IMR-90 (cell line): ENCODE data around the gene OR6X1. TPM values are rescaled to one million over a fixed set of nuclear protein-coding genes. Genes with fewer than 3 reads are reported as not detected.

Experiments
- ATAC-seq: fragments of 200-7000 bp; cut with Tn5 transposase; 2 replicates; pipeline ENCODE4 v1.9.1; 2020; ENCODE audit warnings: low read depth, mild to moderate bottlenecking, moderate library complexity
- BruUV-seq: library from RNA; stranded (reverse); fragments of 400-500 nt; replicated peaks from 2 replicates; lab custom pipeline; 2021; lab: Mats Ljungman, UMichigan
- CTCF ChIA-PET: fragments of 300-600 bp; formaldehyde crosslinking; extraction: SDS; loops from one replicate; lab custom pipeline; 2021; ENCODE audit warnings: antibody characterized with exemption; lab: Yijun Ruan, JAX
- POLR2A ChIA-PET: fragments of 300-600 bp; sonication (Branson Sonifier 250); formaldehyde crosslinking; loops from one replicate; lab custom pipeline; 2022; ENCODE audit warnings: antibody characterized with exemption; ENCODE audit not compliant: unreplicated experiment; lab: Charles Lee
- DNase-seq: peaks from one replicate; pipeline ENCODE4 v3.0.0; 2013
- H2AFZ ChIP-seq: replicated peaks from 2 replicates; pipeline ENCODE3; 2013; ENCODE audit warnings: low read length, mild to moderate bottlenecking; ENCODE audit not compliant: poor library complexity
- H2AK5ac ChIP-seq: 2 replicates; pipeline ENCODE4 v1.6.1; 2013; ENCODE audit warnings: low read depth, low read length, inconsistent platforms
- H2AK9ac ChIP-seq: replicated peaks from 2 replicates; pipeline ENCODE3; 2013; ENCODE audit warnings: mild to moderate bottlenecking, low read depth, low read length, moderate library complexity; ENCODE audit not compliant: poor library complexity
- H2BK120ac ChIP-seq: 2 replicates; pipeline ENCODE4 v1.6.1; 2013; ENCODE audit warnings: low read depth, low read length, inconsistent platforms
- H2BK15ac ChIP-seq: 3 replicates; pipeline ENCODE4 v1.6.1; 2013; ENCODE audit warnings: low read depth, low read length, inconsistent platforms
- H2BK20ac ChIP-seq: 2 replicates; pipeline ENCODE4 v1.6.1; 2013; ENCODE audit warnings: low read depth, mild to moderate bottlenecking, inconsistent platforms, low read length, moderate library complexity
- H2BK5ac ChIP-seq: 2 replicates; pipeline ENCODE4 v1.6.1; 2013; ENCODE audit warnings: mild to moderate bottlenecking, low read depth, low read length, inconsistent platforms; ENCODE audit not compliant: poor library complexity, severe bottlenecking
- H3K14ac ChIP-seq: replicated peaks from 2 replicates; pipeline ENCODE4 v1.6.1; 2013; ENCODE audit warnings: low read depth, low read length, inconsistent platforms
- H3K18ac ChIP-seq: 2 replicates; pipeline ENCODE4 v1.6.1; 2013; ENCODE audit warnings: low read depth, low read length, control low read depth
- H3K23ac ChIP-seq: 2 replicates; pipeline ENCODE4 v1.6.1; 2013; ENCODE audit warnings: low read depth, low read length, inconsistent platforms
- H3K27ac ChIP-seq: 2 replicates; pipeline ENCODE4 v1.5.1; 2013; ENCODE audit warnings: mild to moderate bottlenecking, control low read depth, low read length; ENCODE audit not compliant: insufficient read depth
- H3K27me3 ChIP-seq: 2 replicates; pipeline ENCODE4 v1.6.1; 2013; ENCODE audit warnings: low read length; ENCODE audit not compliant: control insufficient read depth, insufficient read depth
- H3K36me3 ChIP-seq: 2 replicates; pipeline ENCODE4 v1.6.1; 2013; ENCODE audit warnings: low read length, mixed read lengths; ENCODE audit not compliant: control insufficient read depth, insufficient read depth
- H3K4ac ChIP-seq: 2 replicates; pipeline ENCODE4 v1.6.1; 2013; ENCODE audit warnings: low read depth, low read length, inconsistent platforms
- H3K4me1 ChIP-seq: 2 replicates; pipeline ENCODE4 v1.6.1; 2013; ENCODE audit warnings: low read length, mixed read lengths; ENCODE audit not compliant: control insufficient read depth, insufficient read depth
- H3K4me2 ChIP-seq: 2 replicates; pipeline ENCODE4 v1.6.1; 2013; ENCODE audit warnings: low read depth, mild to moderate bottlenecking, control low read depth, low read length, moderate library complexity
- H3K4me3 ChIP-seq: 2 replicates; pipeline ENCODE4 v1.5.1; 2013; ENCODE audit warnings: low read depth, mild to moderate bottlenecking, control low read depth, low read length, moderate library complexity; ENCODE audit not compliant: insufficient read depth
- H3K56ac ChIP-seq: 2 replicates; pipeline ENCODE4 v1.6.1; 2013; ENCODE audit warnings: low read length, inconsistent platforms; ENCODE audit not compliant: insufficient read depth; ENCODE audit errors: extremely low read depth
- H3K79me1 ChIP-seq, 2 experiments: 2 replicates each; pipeline ENCODE4 v1.6.1; 2013; ENCODE audit warnings: low read length in 2 of 2, inconsistent platforms in 1 of 2, low read depth in 1 of 2
- H3K9ac ChIP-seq: 2 replicates; pipeline ENCODE4 v1.6.1; 2013; ENCODE audit warnings: low read depth, low read length, control low read depth
- H3K9me1 ChIP-seq: 2 replicates; pipeline ENCODE4 v1.6.1; 2013; ENCODE audit warnings: low read length, inconsistent platforms; ENCODE audit not compliant: insufficient read depth
- H3K9me3 ChIP-seq: 2 replicates; pipeline ENCODE4 v1.6.1; 2013; ENCODE audit warnings: low read length; ENCODE audit not compliant: control insufficient read depth, insufficient read depth
- H4K20me1 ChIP-seq: 2 replicates; pipeline ENCODE4 v1.6.1; 2013; ENCODE audit warnings: low read length, inconsistent platforms; ENCODE audit not compliant: insufficient read depth
- H4K5ac ChIP-seq: 2 replicates; pipeline ENCODE4 v1.6.1; 2013; ENCODE audit warnings: mild to moderate bottlenecking, low read depth, low read length, control low read depth
- H4K8ac ChIP-seq, 2 experiments: 2 replicates each; pipeline ENCODE4 v1.6.1; 2013; ENCODE audit warnings: low read depth in 2 of 2, low read length in 2 of 2, control low read depth in 1 of 2, inconsistent platforms in 1 of 2
- H4K91ac ChIP-seq: 2 replicates; pipeline ENCODE4 v1.6.1; 2013; ENCODE audit warnings: low read depth, low read length, inconsistent platforms; ENCODE audit not compliant: insufficient read depth
- BHLHE40 ChIP-seq: fragments of 150-350 bp; IDR thresholded peaks from 2 replicates; pipeline ENCODE4 v1.6.1; 2016; ENCODE audit warnings: mild to moderate bottlenecking, low read depth, low read length
- CEBPB ChIP-seq: IDR thresholded peaks from 2 replicates; pipeline ENCODE4 v1.6.1; 2012; ENCODE audit warnings: low read depth, low read length, improper control_type of control experiment
- CHD1 ChIP-seq: IDR thresholded peaks from 2 replicates; pipeline ENCODE4 v1.6.1; 2012; ENCODE audit warnings: low read depth, low read length, improper control_type of control experiment
- FOS ChIP-seq: fragments of 150-350 bp; IDR thresholded peaks from 2 replicates; pipeline ENCODE4 v1.6.1; 2016; ENCODE audit warnings: low read depth, low read length
- MAFK ChIP-seq: IDR thresholded peaks from 2 replicates; pipeline ENCODE4 v1.6.1; 2012; ENCODE audit warnings: low read depth, low read length, improper control_type of control experiment
- MXI1 ChIP-seq: IDR thresholded peaks from 2 replicates; pipeline ENCODE4 v1.6.1; 2012; ENCODE audit warnings: low read depth, mild to moderate bottlenecking, low read length, moderate library complexity, borderline replicate concordance
- NFE2L2 ChIP-seq: fragments of 150-350 bp; IDR thresholded peaks from 2 replicates; pipeline ENCODE4 v1.6.1; 2016; ENCODE audit warnings: low read depth, mild to moderate bottlenecking, low read length
- POLR2A ChIP-seq: IDR thresholded peaks from 2 replicates; pipeline ENCODE4 v1.6.1; 2012; ENCODE audit warnings: mild to moderate bottlenecking, low read depth, low read length
- RAD21 ChIP-seq: IDR thresholded peaks from 2 replicates; pipeline ENCODE4 v1.6.1; 2012; ENCODE audit warnings: low read length, improper control_type of control experiment
- RFX5 ChIP-seq: IDR thresholded peaks from 2 replicates; pipeline ENCODE4 v1.8.0; 2012; ENCODE audit warnings: low read depth, mild to moderate bottlenecking, low read length, moderate library complexity
- SMC3 ChIP-seq: fragments of 150-350 bp; IDR thresholded peaks from 2 replicates; pipeline ENCODE4 v1.6.1; 2016; ENCODE audit warnings: low read depth, mild to moderate bottlenecking, antibody characterized with exemption, low read length, moderate library complexity
- WGBS, 2 experiments: methylation state at CpG; one replicate each; pipeline versions ENCODE4 v1.1.5 to v1.1.7; 2013; ENCODE audit warnings: missing lambda C conversion rate in 2 of 2; ENCODE audit not compliant: insufficient read length in 1 of 2; ENCODE audit errors: extremely low coverage in 2 of 2; 5-methylcytosine and 5-hydroxymethylcytosine counted together
- dilution Hi-C: fragments of 300-500 bp; cut with HindIII; formaldehyde crosslinking; loops from one replicate; pipeline ENCODE4 v1.14.3; 2018; ENCODE audit warnings: low sequenced_read_pairs; ENCODE audit not compliant: unreplicated experiment
- in situ Hi-C: fragments of 300-500 bp; cut with MboI; formaldehyde crosslinking; loops from 3 replicates; pipeline ENCODE4 v1.14.3; 2019; ENCODE audit warnings: low sequenced_read_pairs, inconsistent platforms, mixed read lengths
- intact Hi-C: fragments of 100-400 bp; cut with micrococcal nuclease; formaldehyde crosslinking; loops from 2 replicates; pipeline ENCODE4 v1.10.0; 2022
- polyA plus RNA-seq, 3 experiments: library from polyadenylated mRNA; depleted of rRNA; stranded (reverse); fragments of >200 nt; gene quantifications; 2 replicates each; pipeline ENCODE4 v1.2.3, GENCODE V29; 2012; ENCODE audit warnings: low replicate concordance in 1 of 3
- total RNA-seq: library from RNA; depleted of rRNA; stranded (reverse); fragments of >200 nt; gene quantifications from 2 replicates; pipeline ENCODE4 v1.2.3, GENCODE V29; 2012
- TF ChIP-seq, protein P1 (sequence below): fragments of 150-350 bp; IDR thresholded peaks from 2 replicates; pipeline ENCODE4 v1.6.1; 2016; ENCODE audit warnings: low read depth, mild to moderate bottlenecking, low read length, moderate library complexity, borderline replicate concordance
- TF ChIP-seq, protein P2 (sequence below): fragments of 150-350 bp; IDR thresholded peaks from 2 replicates; pipeline ENCODE4 v1.6.1; 2017; ENCODE audit warnings: mild to moderate bottlenecking, antibody characterized with exemption, low read length, low read depth

Gene OR6X1
- total and polyA plus RNA-seq, 2 of the 4 experiments (the other 2 are of a cell fraction) = not detected

DNA sequence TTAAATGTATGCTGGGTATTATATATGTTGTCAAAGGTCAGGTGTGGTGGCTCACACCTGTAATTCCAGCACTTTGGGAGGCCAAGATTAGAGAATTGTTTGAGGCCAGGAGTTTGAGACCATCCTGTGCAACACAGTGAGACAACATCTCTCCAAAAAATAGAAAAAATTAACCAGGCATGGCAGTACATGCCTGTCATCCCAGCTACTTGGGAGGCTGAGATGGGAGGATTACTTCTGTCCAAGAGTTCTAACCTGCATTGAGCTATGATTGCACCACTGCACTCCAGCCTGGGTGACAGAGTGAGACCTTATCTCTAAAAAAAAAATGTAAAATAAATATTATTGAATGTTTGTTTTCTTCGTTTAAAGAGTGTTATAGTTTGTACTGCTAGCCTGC is 11.3 kb upstream of the OR6X1 start:
- Histone ChIP-seq H3K27ac (no peak overlapping the region), H3K4ac (no peak overlapping the region), H3K23ac (no peak overlapping the region), H3K27me3 (no peaks in the 10 kb centered on the region), H3K18ac (no peak overlapping the region), H3K4me2 (no peak overlapping the region), H2AK5ac (no peak overlapping the region), H2BK5ac (no peak overlapping the region), H4K8ac (no peak overlapping the region), H3K79me1 (no peaks in the 10 kb centered on the region), H3K4me3 (no peak overlapping the region), H4K5ac (no peak overlapping the region), H3K4me1 (no peaks in the 10 kb centered on the region), H2BK15ac (no peak overlapping the region), H2BK120ac (no peak overlapping the region), H3K36me3 (no peaks in the 10 kb centered on the region), H2AFZ (no peak overlapping the region), H3K9me1 (no peaks in the 10 kb centered on the region), H3K14ac (no peak overlapping the region), H3K9ac (no peak overlapping the region), H4K20me1 (no peaks in the 10 kb centered on the region), H3K56ac (no peak overlapping the region), H4K91ac (no peak overlapping the region), H3K9me3 (no peaks in the 10 kb centered on the region), H2BK20ac (no peak overlapping the region), H2AK9ac (no peak overlapping the region)
- DNase-seq (no peak), ATAC-seq (no peak)
- no CpG with 5 or more reads among the region's 1 CpG for WGBS, 2 experiments
- ChIA-PET CTCF (no interaction called here), POLR2A (no interaction called here)
- in situ Hi-C loops (no loop called here), intact Hi-C loops (no loop called here), dilution Hi-C loops (no loop called here)
- no peak for TF ChIP-seq RFX5
- no peak for TF ChIP-seq MAFK
- no peak for TF ChIP-seq NFE2L2
- TF ChIP-seq FOS = no peak
- no peak for TF ChIP-seq BHLHE40
- no peak for TF ChIP-seq MXI1
- TF ChIP-seq CEBPB = no peak
- TF ChIP-seq, protein P1, sequence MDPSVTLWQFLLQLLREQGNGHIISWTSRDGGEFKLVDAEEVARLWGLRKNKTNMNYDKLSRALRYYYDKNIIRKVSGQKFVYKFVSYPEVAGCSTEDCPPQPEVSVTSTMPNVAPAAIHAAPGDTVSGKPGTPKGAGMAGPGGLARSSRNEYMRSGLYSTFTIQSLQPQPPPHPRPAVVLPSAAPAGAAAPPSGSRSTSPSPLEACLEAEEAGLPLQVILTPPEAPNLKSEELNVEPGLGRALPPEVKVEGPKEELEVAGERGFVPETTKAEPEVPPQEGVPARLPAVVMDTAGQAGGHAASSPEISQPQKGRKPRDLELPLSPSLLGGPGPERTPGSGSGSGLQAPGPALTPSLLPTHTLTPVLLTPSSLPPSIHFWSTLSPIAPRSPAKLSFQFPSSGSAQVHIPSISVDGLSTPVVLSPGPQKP = no peak
- no peak for TF ChIP-seq CHD1
- no peak for TF ChIP-seq POLR2A
- TF ChIP-seq SMC3 = no peak
- TF ChIP-seq, protein P2, sequence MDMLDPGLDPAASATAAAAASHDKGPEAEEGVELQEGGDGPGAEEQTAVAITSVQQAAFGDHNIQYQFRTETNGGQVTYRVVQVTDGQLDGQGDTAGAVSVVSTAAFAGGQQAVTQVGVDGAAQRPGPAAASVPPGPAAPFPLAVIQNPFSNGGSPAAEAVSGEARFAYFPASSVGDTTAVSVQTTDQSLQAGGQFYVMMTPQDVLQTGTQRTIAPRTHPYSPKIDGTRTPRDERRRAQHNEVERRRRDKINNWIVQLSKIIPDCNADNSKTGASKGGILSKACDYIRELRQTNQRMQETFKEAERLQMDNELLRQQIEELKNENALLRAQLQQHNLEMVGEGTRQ = no peak
- TF ChIP-seq RAD21 = no peak
- no TSS peak for BruUV-seq
